ENCODE measurements around the gene NBPF26. TPM values are rescaled to one million over a fixed set of nuclear protein-coding genes. Genes with fewer than 3 reads are reported as not detected.
"Not testable (repeated sequence)": the region's sequence is repeated elsewhere in the genome, so short reads cannot be mapped to it uniquely, and the experiment has no call there.

Gene NBPF26
- total RNA-seq, 1 donor from 2014 or later: 0.36 TPM

- DNase-seq; intact Hi-C loops (cut with micrococcal nuclease); H3K36me3 ChIP-seq; H3K4me1 ChIP-seq; H3K9me3 ChIP-seq (replicated peaks); H3K27ac ChIP-seq (replicated peaks); H3K27me3 ChIP-seq (ENCODE audit: low read depth); H3K4me3 ChIP-seq: not testable (repeated sequence)
Measured at GRCh38 chr1:120826623-120827022, 102.9 kb downstream of the NBPF26 start.

GRCh38 chr1:120844186-120844944 lies 120.6 kb downstream of the NBPF26 start:
- H3K9me3 ChIP-seq (replicated peaks); H3K27ac ChIP-seq (replicated peaks); DNase-seq; H3K4me3 ChIP-seq; intact Hi-C loops (cut with micrococcal nuclease); H3K4me1 ChIP-seq; H3K27me3 ChIP-seq (ENCODE audit: low read depth); H3K36me3 ChIP-seq: not testable (repeated sequence)

- DNase-seq; H3K27me3 ChIP-seq (ENCODE audit: low read depth); H3K36me3 ChIP-seq; H3K27ac ChIP-seq (replicated peaks); H3K9me3 ChIP-seq (replicated peaks); intact Hi-C loops (cut with micrococcal nuclease); H3K4me3 ChIP-seq; H3K4me1 ChIP-seq: not testable (repeated sequence)
Measured at GRCh38 chr1:120844945-120845330, 121.2 kb downstream of the NBPF26 start.

- H3K27ac ChIP-seq (replicated peaks); H3K9me3 ChIP-seq (replicated peaks); intact Hi-C loops (cut with micrococcal nuclease); H3K36me3 ChIP-seq; H3K4me1 ChIP-seq; H3K27me3 ChIP-seq (ENCODE audit: low read depth); H3K4me3 ChIP-seq; DNase-seq: not testable (repeated sequence)
Measured at GRCh38 chr1:120849400-120850286, 125.9 kb downstream of the NBPF26 start.

GRCh38 chr1:120850287-120850536 lies 126.5 kb downstream of the NBPF26 start:
- intact Hi-C loops (cut with micrococcal nuclease); DNase-seq; H3K4me1 ChIP-seq; H3K4me3 ChIP-seq; H3K36me3 ChIP-seq; H3K27me3 ChIP-seq (ENCODE audit: low read depth); H3K27ac ChIP-seq (replicated peaks); H3K9me3 ChIP-seq (replicated peaks): not testable (repeated sequence)

GRCh38 chr1:120850537-120851421 lies 127.0 kb downstream of the NBPF26 start:
- DNase-seq: not testable (repeated sequence)

GRCh38 chr1:120858144-120858543 lies 134.4 kb downstream of the NBPF26 start:
- intact Hi-C loops (cut with micrococcal nuclease); H3K27me3 ChIP-seq (ENCODE audit: low read depth); H3K9me3 ChIP-seq (replicated peaks); H3K4me1 ChIP-seq; H3K27ac ChIP-seq (replicated peaks); H3K36me3 ChIP-seq; H3K4me3 ChIP-seq; DNase-seq: not testable (repeated sequence)

More at GRCh38 chr1:120850537-120851421, 127.0 kb downstream of the NBPF26 start:
- H3K4me3 ChIP-seq; H3K9me3 ChIP-seq (replicated peaks); H3K27me3 ChIP-seq (ENCODE audit: low read depth); H3K36me3 ChIP-seq; intact Hi-C loops (cut with micrococcal nuclease); H3K27ac ChIP-seq (replicated peaks); H3K4me1 ChIP-seq: not testable (repeated sequence)

- intact Hi-C loops (cut with micrococcal nuclease); H3K36me3 ChIP-seq; DNase-seq; H3K27ac ChIP-seq (replicated peaks); H3K9me3 ChIP-seq (replicated peaks); H3K27me3 ChIP-seq (ENCODE audit: low read depth); H3K4me3 ChIP-seq; H3K4me1 ChIP-seq: not testable (repeated sequence)
Measured at GRCh38 chr1:120859615-120860234, 136.0 kb downstream of the NBPF26 start.

- H3K36me3 ChIP-seq; H3K9me3 ChIP-seq (replicated peaks); H3K27ac ChIP-seq (replicated peaks); H3K4me3 ChIP-seq; intact Hi-C loops (cut with micrococcal nuclease); H3K4me1 ChIP-seq; DNase-seq; H3K27me3 ChIP-seq (ENCODE audit: low read depth): not testable (repeated sequence)
Measured at GRCh38 chr1:120878206-120878605, 154.5 kb downstream of the NBPF26 start.

GRCh38 chr1:120880056-120880455 lies 156.3 kb downstream of the NBPF26 start:
- H3K27me3 ChIP-seq (ENCODE audit: low read depth); DNase-seq; H3K9me3 ChIP-seq (replicated peaks); H3K27ac ChIP-seq (replicated peaks); H3K4me1 ChIP-seq; H3K36me3 ChIP-seq; intact Hi-C loops (cut with micrococcal nuclease); H3K4me3 ChIP-seq: not testable (repeated sequence)

- H3K4me1 ChIP-seq; intact Hi-C loops (cut with micrococcal nuclease); H3K27ac ChIP-seq (replicated peaks); DNase-seq; H3K27me3 ChIP-seq (ENCODE audit: low read depth); H3K4me3 ChIP-seq; H3K9me3 ChIP-seq (replicated peaks); H3K36me3 ChIP-seq: not testable (repeated sequence)
Measured at GRCh38 chr1:120881934-120882333, 158.2 kb downstream of the NBPF26 start.
